SK-N-SH (cell line): Measurements from ENCODE around the gene C13orf46. TPM values are rescaled to one million over a fixed set of nuclear protein-coding genes. Genes with fewer than 3 reads are reported as not detected.

Experiments used
- CTCF ChIA-PET: fragments of 300-600, 350-600 bp; formaldehyde crosslinking; extraction: SDS; loops from one replicate; lab custom pipeline; 2021; lab: Yijun Ruan, JAX
- POLR2A ChIA-PET: fragments of 350-600 bp; sonication (Branson Sonifier 250); formaldehyde crosslinking; extraction: SDS; loops from one replicate; lab custom pipeline; 2020; ENCODE audit warnings: antibody characterized with exemption, inconsistent platforms; lab: Yijun Ruan, JAX
- DNase-seq: peaks from one replicate; pipeline ENCODE4 v3.0.0; 2012
- H2AFZ ChIP-seq: fragments of 200-600 bp; sonication (generic); 2 replicates; pipeline ENCODE4 v1.8.1; 2016; ENCODE audit warnings: antibody characterized with exemption, mild to moderate bottlenecking, low read depth
- H3F3A ChIP-seq: fragments of 200-600 bp; sonication (generic); replicated peaks from 2 replicates; pipeline ENCODE3; 2016; ENCODE audit warnings: antibody characterized with exemption, mild to moderate bottlenecking; ENCODE audit not compliant: insufficient read depth
- H3K27ac ChIP-seq, 2 experiments: fragments of 200-500 bp in 1 of 2; fragments of 200-600 bp in 1 of 2; sonication (Bioruptor generic) in 1 of 2; sonication (generic), shearing (Covaris generic) in 1 of 2; 2 replicates each; pipeline versions ENCODE4 v1.5.1 to v1.6.1; 2014 to 2016; ENCODE audit warnings: low read depth in 2 of 2, inconsistent platforms in 1 of 2, low read length in 1 of 2, mild to moderate bottlenecking in 1 of 2, mixed read lengths in 1 of 2
- H3K27me3 ChIP-seq: fragments of 200-600 bp; sonication (generic), shearing (Covaris generic); 2 replicates; pipeline ENCODE4 v1.6.1; 2016; ENCODE audit warnings: mixed run types; ENCODE audit not compliant: insufficient read depth
- H3K36me3 ChIP-seq, 2 experiments: fragments of 200-500 bp in 1 of 2; fragments of 200-600 bp in 1 of 2; sonication (Bioruptor generic) in 1 of 2; sonication (generic) in 1 of 2; replicated peaks in 1 of 2; 2 replicates each; pipeline versions ENCODE3 to v1.5.1; 2014 to 2016; ENCODE audit warnings: low read length in 1 of 2, mild to moderate bottlenecking in 1 of 2; ENCODE audit not compliant: insufficient read depth in 2 of 2, control insufficient read depth in 1 of 2
- H3K4me1 ChIP-seq, 2 experiments: fragments of 200-500 bp in 1 of 2; fragments of 200-600 bp in 1 of 2; sonication (Bioruptor generic) in 1 of 2; sonication (generic), shearing (Covaris generic) in 1 of 2; 2 replicates each; pipeline versions ENCODE4 v1.5.1 to v1.6.1; 2014 to 2016; ENCODE audit warnings: low read depth in 1 of 2, low read length in 1 of 2, mixed run types in 1 of 2; ENCODE audit not compliant: insufficient read depth in 2 of 2, control insufficient read depth in 1 of 2
- H3K4me2 ChIP-seq: fragments of 200-600 bp; sonication (generic), shearing (Covaris generic); 2 replicates; pipeline ENCODE4 v1.6.1; 2017; ENCODE audit warnings: mixed run types
- H3K4me3 ChIP-seq, 2 experiments: fragments of 200-500 bp in 1 of 2; fragments of 200-600 bp in 1 of 2; sonication (Bioruptor generic) in 1 of 2; sonication (generic), shearing (Covaris generic) in 1 of 2; 2 replicates each; pipeline versions ENCODE4 v1.5.1 to v1.8.1; 2014 to 2016; ENCODE audit warnings: low read depth in 2 of 2, inconsistent platforms in 1 of 2, low read length in 1 of 2, mild to moderate bottlenecking in 1 of 2, mixed read lengths in 1 of 2, moderate library complexity in 1 of 2
- H3K79me2 ChIP-seq: fragments of 200-600 bp; sonication (generic); 2 replicates; pipeline ENCODE4 v1.8.1; 2017; ENCODE audit warnings: mild to moderate bottlenecking; ENCODE audit not compliant: insufficient read depth
- H3K9ac ChIP-seq: fragments of 200-600 bp; sonication (generic); 2 replicates; pipeline ENCODE4 v1.6.1; 2017; ENCODE audit warnings: mixed run types
- H3K9me2 ChIP-seq: fragments of 200-600 bp; sonication (generic); 2 replicates; pipeline ENCODE4 v1.6.1; 2017; ENCODE audit warnings: mixed run types
- H3K9me3 ChIP-seq: fragments of 200-600 bp; sonication (generic); 2 replicates; pipeline ENCODE4 v1.6.1; 2017; ENCODE audit warnings: mixed run types, mild to moderate bottlenecking, moderate library complexity
- H4K20me1 ChIP-seq: fragments of 200-600 bp; sonication (generic); 2 replicates; pipeline ENCODE4 v1.6.1; 2017; ENCODE audit warnings: mild to moderate bottlenecking, mixed run types; ENCODE audit not compliant: insufficient read depth
- CHD2 ChIP-seq: fragments of 150-350 bp; IDR thresholded peaks from 2 replicates; pipeline ENCODE4 v1.6.1; 2018; ENCODE audit warnings: low read length; ENCODE audit not compliant: partially characterized antibody
- EP300 ChIP-seq, 2 experiments: IDR thresholded peaks; 2 replicates each; pipeline versions ENCODE4 v1.4.0 to v1.6.1; 2012; ENCODE audit warnings: borderline replicate concordance in 1 of 2, low read depth in 1 of 2, low read length in 1 of 2
- GABPA ChIP-seq: IDR thresholded peaks from 2 replicates; pipeline ENCODE4 v1.4.0; 2012; ENCODE audit warnings: low read depth, mild to moderate bottlenecking
- MXI1 ChIP-seq: IDR thresholded peaks from 2 replicates; pipeline ENCODE4 v1.6.1; 2012; ENCODE audit warnings: mild to moderate bottlenecking, low read depth, low read length, improper control_type of control experiment
- NFIC ChIP-seq: IDR thresholded peaks from 2 replicates; pipeline ENCODE4 v1.4.0; 2012; ENCODE audit warnings: borderline replicate concordance
- POLR2AphosphoS5 ChIP-seq: IDR thresholded peaks from 2 replicates; pipeline ENCODE4 v1.6.1; 2012; ENCODE audit warnings: low read depth, low read length
- RCOR1 ChIP-seq: fragments of 150-350 bp; IDR thresholded peaks from 2 replicates; pipeline ENCODE4 v1.6.1; 2017; ENCODE audit warnings: antibody characterized with exemption, low read length
- TAF1 ChIP-seq: IDR thresholded peaks from 2 replicates; pipeline ENCODE4 v1.6.1; 2012; ENCODE audit warnings: low read depth, mild to moderate bottlenecking, low read length, moderate library complexity, borderline replicate concordance
- TCF12 ChIP-seq: IDR thresholded peaks from 2 replicates; pipeline ENCODE4 v1.4.0; 2012
- TEAD4 ChIP-seq: IDR thresholded peaks from 2 replicates; pipeline ENCODE4 v1.4.0; 2012; ENCODE audit warnings: mild to moderate bottlenecking, borderline replicate concordance; ENCODE audit not compliant: insufficient read depth
- WGBS: methylation state at CpG from one replicate; pipeline ENCODE4 v1.1.6; 2017; ENCODE audit warnings: low lambda C conversion rate; 5-methylcytosine and 5-hydroxymethylcytosine counted together
- polyA plus RNA-seq, 3 experiments: library from polyadenylated mRNA; depleted of rRNA; stranded (reverse); fragments of >200 nt; gene quantifications; 2 replicates each; pipeline ENCODE4 v1.2.3, GENCODE V29; 2012
- TF ChIP-seq, protein P1 (sequence below): IDR thresholded peaks from 2 replicates; pipeline ENCODE4 v1.6.1; 2012; ENCODE audit warnings: mild to moderate bottlenecking, low read depth, low read length, moderate library complexity
- TF ChIP-seq, protein P2 (sequence below): fragments of 150-350 bp; IDR thresholded peaks from 2 replicates; pipeline ENCODE4 v1.6.1; 2016; ENCODE audit warnings: mild to moderate bottlenecking, low read depth, low read length
- TF ChIP-seq, protein P3 (sequence below): fragments of 200-600 bp; sonication (generic); IDR thresholded peaks from 2 replicates; pipeline ENCODE4 v1.6.1; 2017; ENCODE audit warnings: antibody characterized with exemption, mild to moderate bottlenecking, moderate library complexity
- TF ChIP-seq, protein P4 (sequence below): IDR thresholded peaks from 2 replicates; pipeline ENCODE4 v1.4.0; 2012; ENCODE audit warnings: low read depth, borderline replicate concordance
- TF ChIP-seq, protein P5 (sequence below): IDR thresholded peaks from 2 replicates; pipeline ENCODE4; 2012

Gene C13orf46
- polyA plus RNA-seq, 1 of the 3 experiments (the other 2 are of a cell fraction), result 1.7 TPM

DNA sequence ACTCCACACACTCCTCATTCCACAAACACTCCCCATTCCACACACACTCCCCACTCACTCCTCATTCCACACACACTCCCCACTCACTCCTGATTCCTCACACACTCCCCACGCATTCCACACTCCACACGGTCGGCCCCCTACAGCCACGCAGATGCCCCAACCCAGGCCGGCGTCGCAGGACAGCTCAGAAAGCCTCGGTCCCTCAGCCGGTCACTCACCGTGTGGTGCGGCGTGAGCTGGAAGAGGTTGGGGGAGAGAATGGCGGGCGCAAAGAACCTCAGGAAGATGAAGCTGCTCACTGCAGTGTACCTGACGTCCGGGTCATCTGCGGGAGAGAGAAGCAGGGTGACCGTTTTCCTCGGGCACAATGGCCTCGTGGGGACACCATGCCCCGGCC lies 39.0 kb upstream of the C13orf46 start:
- Histone ChIP-seq H3F3A (no peaks in the 10 kb centered on the region), H3K4me1 (no peaks in the 10 kb centered on the region), H3K4me2 (no peak overlapping the region), H4K20me1 (no peaks in the 10 kb centered on the region), H2AFZ (no peak overlapping the region), H3K79me2 (no peaks in the 10 kb centered on the region), H3K9ac (no peak overlapping the region), H3K27ac (no peak overlapping the region), H3K27me3 (no peaks in the 10 kb centered on the region), H3K4me3 (no peak overlapping the region), H3K9me3 (no peaks in the 10 kb centered on the region), H3K9me2 (no peaks in the 10 kb centered on the region), H3K36me3 (peaks cover 18 to 45% of the 10 kb centered on the region in 2 experiments)
- POLR2A ChIA-PET, result no interaction called here
- DNase-seq, result no peak
- 97% methylated on average over 14 of the region's 21 CpGs for WGBS
- CTCF ChIA-PET, result no interaction called here
- TF ChIP-seq TEAD4, result no peak
- no peak for TF ChIP-seq NFIC
- TF ChIP-seq, protein P1, sequence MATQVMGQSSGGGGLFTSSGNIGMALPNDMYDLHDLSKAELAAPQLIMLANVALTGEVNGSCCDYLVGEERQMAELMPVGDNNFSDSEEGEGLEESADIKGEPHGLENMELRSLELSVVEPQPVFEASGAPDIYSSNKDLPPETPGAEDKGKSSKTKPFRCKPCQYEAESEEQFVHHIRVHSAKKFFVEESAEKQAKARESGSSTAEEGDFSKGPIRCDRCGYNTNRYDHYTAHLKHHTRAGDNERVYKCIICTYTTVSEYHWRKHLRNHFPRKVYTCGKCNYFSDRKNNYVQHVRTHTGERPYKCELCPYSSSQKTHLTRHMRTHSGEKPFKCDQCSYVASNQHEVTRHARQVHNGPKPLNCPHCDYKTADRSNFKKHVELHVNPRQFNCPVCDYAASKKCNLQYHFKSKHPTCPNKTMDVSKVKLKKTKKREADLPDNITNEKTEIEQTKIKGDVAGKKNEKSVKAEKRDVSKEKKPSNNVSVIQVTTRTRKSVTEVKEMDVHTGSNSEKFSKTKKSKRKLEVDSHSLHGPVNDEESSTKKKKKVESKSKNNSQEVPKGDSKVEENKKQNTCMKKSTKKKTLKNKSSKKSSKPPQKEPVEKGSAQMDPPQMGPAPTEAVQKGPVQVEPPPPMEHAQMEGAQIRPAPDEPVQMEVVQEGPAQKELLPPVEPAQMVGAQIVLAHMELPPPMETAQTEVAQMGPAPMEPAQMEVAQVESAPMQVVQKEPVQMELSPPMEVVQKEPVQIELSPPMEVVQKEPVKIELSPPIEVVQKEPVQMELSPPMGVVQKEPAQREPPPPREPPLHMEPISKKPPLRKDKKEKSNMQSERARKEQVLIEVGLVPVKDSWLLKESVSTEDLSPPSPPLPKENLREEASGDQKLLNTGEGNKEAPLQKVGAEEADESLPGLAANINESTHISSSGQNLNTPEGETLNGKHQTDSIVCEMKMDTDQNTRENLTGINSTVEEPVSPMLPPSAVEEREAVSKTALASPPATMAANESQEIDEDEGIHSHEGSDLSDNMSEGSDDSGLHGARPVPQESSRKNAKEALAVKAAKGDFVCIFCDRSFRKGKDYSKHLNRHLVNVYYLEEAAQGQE, result no peak
- no peak for TF ChIP-seq GABPA
- TF ChIP-seq TAF1, result no peak
- TF ChIP-seq, protein P2, sequence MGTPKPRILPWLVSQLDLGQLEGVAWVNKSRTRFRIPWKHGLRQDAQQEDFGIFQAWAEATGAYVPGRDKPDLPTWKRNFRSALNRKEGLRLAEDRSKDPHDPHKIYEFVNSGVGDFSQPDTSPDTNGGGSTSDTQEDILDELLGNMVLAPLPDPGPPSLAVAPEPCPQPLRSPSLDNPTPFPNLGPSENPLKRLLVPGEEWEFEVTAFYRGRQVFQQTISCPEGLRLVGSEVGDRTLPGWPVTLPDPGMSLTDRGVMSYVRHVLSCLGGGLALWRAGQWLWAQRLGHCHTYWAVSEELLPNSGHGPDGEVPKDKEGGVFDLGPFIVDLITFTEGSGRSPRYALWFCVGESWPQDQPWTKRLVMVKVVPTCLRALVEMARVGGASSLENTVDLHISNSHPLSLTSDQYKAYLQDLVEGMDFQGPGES, result no peak
- TF ChIP-seq POLR2AphosphoS5, result no peak
- TF ChIP-seq, protein P3, sequence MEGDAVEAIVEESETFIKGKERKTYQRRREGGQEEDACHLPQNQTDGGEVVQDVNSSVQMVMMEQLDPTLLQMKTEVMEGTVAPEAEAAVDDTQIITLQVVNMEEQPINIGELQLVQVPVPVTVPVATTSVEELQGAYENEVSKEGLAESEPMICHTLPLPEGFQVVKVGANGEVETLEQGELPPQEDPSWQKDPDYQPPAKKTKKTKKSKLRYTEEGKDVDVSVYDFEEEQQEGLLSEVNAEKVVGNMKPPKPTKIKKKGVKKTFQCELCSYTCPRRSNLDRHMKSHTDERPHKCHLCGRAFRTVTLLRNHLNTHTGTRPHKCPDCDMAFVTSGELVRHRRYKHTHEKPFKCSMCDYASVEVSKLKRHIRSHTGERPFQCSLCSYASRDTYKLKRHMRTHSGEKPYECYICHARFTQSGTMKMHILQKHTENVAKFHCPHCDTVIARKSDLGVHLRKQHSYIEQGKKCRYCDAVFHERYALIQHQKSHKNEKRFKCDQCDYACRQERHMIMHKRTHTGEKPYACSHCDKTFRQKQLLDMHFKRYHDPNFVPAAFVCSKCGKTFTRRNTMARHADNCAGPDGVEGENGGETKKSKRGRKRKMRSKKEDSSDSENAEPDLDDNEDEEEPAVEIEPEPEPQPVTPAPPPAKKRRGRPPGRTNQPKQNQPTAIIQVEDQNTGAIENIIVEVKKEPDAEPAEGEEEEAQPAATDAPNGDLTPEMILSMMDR, result no peak
- TF ChIP-seq CHD2, result no peak
- TF ChIP-seq RCOR1, result no peak
- TF ChIP-seq MXI1, result no peak
- TF ChIP-seq EP300 (IDR thresholded peaks at IDR 0.05; ENCODE audit: borderline replicate concordance in 1 of 2, low read depth in 1 of 2, low read length in 1 of 2), result no peak
- no peak for TF ChIP-seq TCF12
- TF ChIP-seq, protein P4, sequence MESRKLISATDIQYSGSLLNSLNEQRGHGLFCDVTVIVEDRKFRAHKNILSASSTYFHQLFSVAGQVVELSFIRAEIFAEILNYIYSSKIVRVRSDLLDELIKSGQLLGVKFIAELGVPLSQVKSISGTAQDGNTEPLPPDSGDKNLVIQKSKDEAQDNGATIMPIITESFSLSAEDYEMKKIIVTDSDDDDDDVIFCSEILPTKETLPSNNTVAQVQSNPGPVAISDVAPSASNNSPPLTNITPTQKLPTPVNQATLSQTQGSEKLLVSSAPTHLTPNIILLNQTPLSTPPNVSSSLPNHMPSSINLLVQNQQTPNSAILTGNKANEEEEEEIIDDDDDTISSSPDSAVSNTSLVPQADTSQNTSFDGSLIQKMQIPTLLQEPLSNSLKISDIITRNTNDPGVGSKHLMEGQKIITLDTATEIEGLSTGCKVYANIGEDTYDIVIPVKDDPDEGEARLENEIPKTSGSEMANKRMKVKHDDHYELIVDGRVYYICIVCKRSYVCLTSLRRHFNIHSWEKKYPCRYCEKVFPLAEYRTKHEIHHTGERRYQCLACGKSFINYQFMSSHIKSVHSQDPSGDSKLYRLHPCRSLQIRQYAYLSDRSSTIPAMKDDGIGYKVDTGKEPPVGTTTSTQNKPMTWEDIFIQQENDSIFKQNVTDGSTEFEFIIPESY, result no peak
- TF ChIP-seq, protein P5, sequence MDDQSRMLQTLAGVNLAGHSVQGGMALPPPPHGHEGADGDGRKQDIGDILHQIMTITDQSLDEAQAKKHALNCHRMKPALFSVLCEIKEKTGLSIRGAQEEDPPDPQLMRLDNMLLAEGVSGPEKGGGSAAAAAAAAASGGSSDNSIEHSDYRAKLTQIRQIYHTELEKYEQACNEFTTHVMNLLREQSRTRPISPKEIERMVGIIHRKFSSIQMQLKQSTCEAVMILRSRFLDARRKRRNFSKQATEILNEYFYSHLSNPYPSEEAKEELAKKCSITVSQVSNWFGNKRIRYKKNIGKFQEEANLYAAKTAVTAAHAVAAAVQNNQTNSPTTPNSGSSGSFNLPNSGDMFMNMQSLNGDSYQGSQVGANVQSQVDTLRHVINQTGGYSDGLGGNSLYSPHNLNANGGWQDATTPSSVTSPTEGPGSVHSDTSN, result no peak
